HG03457 (cell line): Measurements from ENCODE around the gene KDF1.

Experiments used
- ATAC-seq: cut with Tn5 transposase; IDR thresholded peaks from one replicate; pipeline ENCODE4 v1.9.1; 2021; ENCODE audit warnings: moderate number of reproducible peaks; ENCODE audit not compliant: unreplicated experiment

KDF1 gene

GRCh38 chr1:26959722-26960624 lies at the start of gene KDF1:
TSS of gene KDF1 (minus strand) at chr1:26960468. CDS start at chr1:26952380, 8,088 bp downstream.
- ATAC-seq, result no peak

- no peak for ATAC-seq
Measured at GRCh38 chr1:27009601-27010197, 49.4 kb upstream of the KDF1 start.

- ATAC-seq, result no peak
Measured at GRCh38 chr1:27007909-27008582, 47.8 kb upstream of the KDF1 start.

GRCh38 chr1:27006683-27007082 lies 46.4 kb upstream of the KDF1 start:
- no peak for ATAC-seq

GRCh38 chr1:27005648-27006496 lies 45.6 kb upstream of the KDF1 start:
- ATAC-seq, result no peak

- no peak for ATAC-seq
Measured at GRCh38 chr1:27005166-27005530, 44.9 kb upstream of the KDF1 start.

GRCh38 chr1:27004471-27005165 lies 44.4 kb upstream of the KDF1 start:
- no peak for ATAC-seq

GRCh38 chr1:27003745-27004470 lies 43.6 kb upstream of the KDF1 start:
- ATAC-seq, result no peak

GRCh38 chr1:27001570-27002360 lies 41.5 kb upstream of the KDF1 start:
- ATAC-seq, result no peak

GRCh38 chr1:27000817-27001460 lies 40.7 kb upstream of the KDF1 start:
- ATAC-seq, result no peak

GRCh38 chr1:27000090-27000816 lies 40.0 kb upstream of the KDF1 start:
- no peak for ATAC-seq

GRCh38 chr1:26999440-26999987 lies 39.2 kb upstream of the KDF1 start:
- no peak for ATAC-seq

- no peak for ATAC-seq
Measured at GRCh38 chr1:26998429-26999300, 38.4 kb upstream of the KDF1 start.

- no peak for ATAC-seq
Measured at GRCh38 chr1:26996665-26997064, 36.4 kb upstream of the KDF1 start.

- ATAC-seq, result no peak
Measured at GRCh38 chr1:26996024-26996423, 35.8 kb upstream of the KDF1 start.

- no peak for ATAC-seq
Measured at GRCh38 chr1:26994787-26995517, 34.7 kb upstream of the KDF1 start.
